GM13976 (cell line): ENCODE data around the gene EIF4EBP2.

ENCODE experiments used
- DNase-seq: peaks from one replicate; pipeline ENCODE4 v3.0.0; 2012; ENCODE audit warnings: low spot score
- CTCF ChIP-seq: IDR thresholded peaks from 2 replicates; pipeline ENCODE4 v1.5.1; 2012; ENCODE audit warnings: borderline replicate concordance, mild to moderate bottlenecking; ENCODE audit not compliant: insufficient read depth; ENCODE audit errors: extremely low read depth, missing control alignments, control extremely low read depth
- in situ Hi-C: fragments of 300-500 bp; cut with MboI; formaldehyde crosslinking; loops from one replicate; pipeline ENCODE4 v1.12.0; 2022; ENCODE audit warnings: low sequenced_read_pairs, mixed read lengths, inconsistent platforms; ENCODE audit not compliant: unreplicated experiment

Gene EIF4EBP2

GRCh38 chr10:70445718-70446657 lies 42.0 kb downstream of the EIF4EBP2 start:
- in situ Hi-C loops: no loop called here
- no peak for TF ChIP-seq CTCF
- DNase-seq: no peak

DNA sequence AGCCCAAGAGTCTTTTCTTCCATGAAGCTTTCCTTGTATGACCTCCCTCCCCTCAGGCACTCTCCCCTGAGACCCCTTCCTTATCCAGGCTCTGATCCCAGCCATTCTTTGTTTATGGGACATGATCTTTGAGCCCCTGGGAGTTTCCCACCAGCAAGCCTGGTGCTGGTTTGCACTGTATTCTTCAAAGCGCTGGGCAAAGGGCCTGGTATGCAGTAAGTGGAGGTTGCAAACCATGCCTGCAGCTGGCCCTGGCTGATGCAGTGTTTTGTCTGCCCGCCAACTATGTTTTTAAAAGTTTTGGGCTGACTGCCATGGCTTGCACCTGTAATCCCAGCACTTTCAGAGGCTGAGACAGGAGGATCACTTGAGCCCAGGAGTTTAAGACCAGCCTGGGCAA lies 44.3 kb downstream of the EIF4EBP2 start:
- no peak for TF ChIP-seq CTCF
- DNase-seq: no peak
- in situ Hi-C loops: no loop called here

DNA sequence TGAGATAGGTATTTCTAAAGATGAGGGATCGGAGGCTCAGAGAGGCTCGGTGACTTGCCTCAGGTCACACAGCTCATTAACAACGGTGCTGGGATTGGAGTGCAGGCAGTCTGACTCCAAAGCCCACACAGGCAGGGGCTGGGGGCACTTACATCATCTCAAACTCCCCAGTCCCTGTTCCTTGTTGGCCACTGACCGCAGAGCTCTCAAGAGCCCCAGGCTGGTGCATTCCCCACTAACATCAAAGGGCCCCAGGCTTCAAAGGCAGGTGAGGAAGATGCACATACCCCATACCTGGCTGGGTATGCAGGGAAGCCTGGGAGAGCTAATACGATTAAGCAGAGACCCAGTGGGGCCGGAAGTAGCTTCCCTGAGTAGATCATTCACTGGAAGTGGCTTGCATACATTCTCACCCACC lies 51.3 kb downstream of the EIF4EBP2 start:
- no peak for DNase-seq
- no peak for TF ChIP-seq CTCF

GRCh38 chr10:70456164-70456563 lies 52.2 kb downstream of the EIF4EBP2 start:
- in situ Hi-C loops: loop anchor here (25.0 kb wide), 1 partner anchor 306 kb away; no protein-coding TSS in a partner anchor
- DNase-seq: no peak

More for the DNA sequence above, 51.3 kb downstream of the EIF4EBP2 start:
- in situ Hi-C loops: loop anchor here (25.0 kb wide), 1 partner anchor 307 kb away; no protein-coding TSS in a partner anchor

DNA sequence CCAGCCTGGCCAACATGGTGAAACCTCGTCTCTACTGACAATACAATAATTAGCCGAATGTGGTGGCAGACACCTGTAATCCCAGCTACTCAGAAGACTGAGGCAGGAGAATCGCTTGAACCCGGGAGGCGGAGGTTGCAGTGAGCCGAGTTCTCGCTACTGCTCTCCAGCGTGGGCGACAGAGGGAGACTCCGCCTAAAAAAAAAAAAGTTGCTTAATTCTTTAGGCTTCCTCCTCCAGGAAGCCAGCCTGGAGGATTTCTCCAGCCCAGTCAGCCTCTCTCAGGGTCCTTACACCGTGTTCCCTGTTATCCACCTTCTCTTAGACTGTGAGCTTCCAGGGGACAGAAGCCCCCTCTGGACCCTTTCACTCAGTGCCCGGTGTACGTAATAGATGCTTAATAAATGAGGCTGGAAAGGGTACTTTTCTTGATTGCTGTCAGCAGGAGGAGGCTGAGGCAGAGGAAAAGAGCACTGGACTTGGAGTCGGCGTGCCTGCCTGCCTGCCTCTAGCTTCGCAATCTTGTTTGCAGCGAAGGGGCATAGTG lies 53.9 kb downstream of the EIF4EBP2 start:
- in situ Hi-C loops: loop anchor here (25.0 kb wide), 1 partner anchor 304 kb away; no protein-coding TSS in a partner anchor
- TF ChIP-seq CTCF: no peak
- DNase-seq: no peak

More at GRCh38 chr10:70456164-70456563, 52.2 kb downstream of the EIF4EBP2 start:
- TF ChIP-seq CTCF: no peak

DNA sequence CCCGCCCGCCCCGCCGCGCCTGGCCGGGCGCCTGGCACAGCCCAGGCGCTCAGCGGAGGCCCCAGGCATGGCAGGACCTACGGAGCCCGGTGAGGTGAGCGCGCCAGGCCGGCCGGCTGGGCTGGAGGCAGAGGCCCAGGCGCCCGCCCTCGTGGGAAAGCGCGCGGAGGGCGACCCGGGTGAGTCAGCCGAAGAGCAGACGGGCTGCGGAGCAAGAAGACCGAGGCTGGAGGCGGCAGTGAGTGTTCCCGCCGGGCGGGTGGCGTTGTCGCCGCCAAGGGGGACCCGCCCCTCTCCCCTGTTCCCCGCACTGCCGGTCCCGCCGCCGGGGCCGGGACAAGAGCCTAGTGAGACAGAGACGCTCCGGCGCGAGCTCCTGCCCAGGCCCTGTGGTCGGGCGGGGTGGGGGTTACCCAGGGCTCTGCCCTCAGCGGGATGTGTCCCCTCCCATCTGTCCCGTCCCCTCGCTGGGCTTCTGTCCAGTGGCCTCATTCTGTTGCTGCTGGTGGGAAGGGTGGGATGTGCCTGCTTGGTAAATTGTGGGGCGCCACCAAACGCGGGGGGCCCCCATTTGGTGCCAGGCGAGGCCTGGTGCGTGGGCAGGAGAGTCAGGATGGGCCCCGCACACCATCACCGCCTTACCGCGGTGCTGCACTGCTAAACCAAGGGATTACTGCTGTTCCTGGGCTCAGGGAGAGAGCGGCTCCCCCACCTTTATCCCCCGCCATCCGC lies 54.5 kb downstream of the EIF4EBP2 start:
- in situ Hi-C loops: loop anchor here (25.0 kb wide), 1 partner anchor 304 kb away; no protein-coding TSS in a partner anchor
- DNase-seq: peak; percentile 55
- no peak for TF ChIP-seq CTCF
